Stimulated activated naive CD8-positive, alpha-beta T cell treated with anti-CD3 and anti-CD28 coated beads, Interleukin-15, amount 100 ng/mL, for 72 hours (primary cell): Measurements from ENCODE around the gene SOX6.
"Not testable (repeated sequence)": the region's sequence is repeated elsewhere in the genome, so short reads cannot be mapped to it uniquely, and the experiment has no call there.

Source experiments
- ATAC-seq: fragments of 150-1000 bp; cut with Tn5 transposase; 2 replicates; pipeline ENCODE4 v1.10.0; 2021; ENCODE audit warnings: mild to moderate bottlenecking, moderate library complexity
- DNase-seq, 2 donors: peaks; one replicate each; pipeline ENCODE4 v3.0.0; 2021 to 2022
- H3K27ac Mint-ChIP-seq, 2 donors: one replicate each; pipeline ENCODE4 v1.8.0; 2022; ENCODE audit warnings: mild to moderate bottlenecking in 2 of 2, mixed read lengths in 2 of 2, moderate library complexity in 2 of 2
- H3K27me3 Mint-ChIP-seq: one replicate; pipeline ENCODE4 v1.8.0; 2022; ENCODE audit warnings: mixed read lengths
- H3K4me1 Mint-ChIP-seq: one replicate; pipeline ENCODE4 v1.8.0; 2022; ENCODE audit warnings: mild to moderate bottlenecking, mixed read lengths
- H3K4me3 Mint-ChIP-seq, 2 donors: one replicate each; pipeline ENCODE4 v1.8.0; 2022; ENCODE audit warnings: mild to moderate bottlenecking in 2 of 2, mixed read lengths in 2 of 2, moderate library complexity in 1 of 2
- H3K9me3 Mint-ChIP-seq, 2 donors: one replicate each; pipeline ENCODE4 v1.8.0; 2022; ENCODE audit warnings: mixed read lengths in 2 of 2

The SOX6 gene

DNA sequence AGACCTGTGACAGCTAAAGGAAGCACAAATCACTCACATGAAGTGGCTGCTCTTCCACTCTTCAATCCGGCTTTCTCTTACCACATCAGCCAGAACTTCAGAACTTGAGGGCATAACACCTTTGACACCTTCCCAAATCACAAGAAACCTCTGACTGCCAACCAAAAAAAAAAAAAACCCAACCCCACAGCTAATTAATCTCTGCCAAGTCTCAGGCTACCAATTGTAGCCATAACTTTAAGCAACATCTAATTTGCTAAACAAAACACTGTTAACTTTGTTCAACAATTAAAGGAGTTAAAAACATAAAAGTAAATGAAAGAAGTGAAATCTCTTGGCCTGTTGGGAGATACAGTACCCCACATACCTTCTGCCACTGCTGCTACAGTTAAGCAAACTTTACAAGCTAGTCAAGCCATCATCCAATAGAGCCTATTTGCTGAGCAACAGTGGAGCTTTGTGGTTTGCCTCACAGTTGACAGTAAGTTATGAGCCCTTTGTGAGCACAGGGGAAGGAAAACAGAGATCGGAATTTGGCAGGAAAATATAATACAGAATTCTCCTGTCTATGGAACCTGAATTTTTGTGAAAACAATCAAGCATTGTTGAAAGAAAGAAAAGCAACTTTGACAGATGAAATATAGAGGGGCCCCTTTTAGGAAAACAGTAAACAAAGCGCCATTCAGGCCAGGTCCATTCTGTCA is at the start of gene SOX6:
Gene SOX6 (minus strand): TSS at position 490 of the 704 bp plus-strand sequence. CDS start 15,298 bp downstream, outside the sequence.
- Mint-ChIP-seq H3K4me1 (no peaks in the 10 kb centered on the region), H3K4me3 (no peak within 1 kb of the TSS), H3K9me3 (peaks cover 0 to 3% of the 10 kb centered on the region in 2 donors), H3K27ac (no peak within 1 kb of the TSS), H3K27me3 (no peaks in the 10 kb centered on the region)
- no peak for DNase-seq
- no peak for ATAC-seq

DNA sequence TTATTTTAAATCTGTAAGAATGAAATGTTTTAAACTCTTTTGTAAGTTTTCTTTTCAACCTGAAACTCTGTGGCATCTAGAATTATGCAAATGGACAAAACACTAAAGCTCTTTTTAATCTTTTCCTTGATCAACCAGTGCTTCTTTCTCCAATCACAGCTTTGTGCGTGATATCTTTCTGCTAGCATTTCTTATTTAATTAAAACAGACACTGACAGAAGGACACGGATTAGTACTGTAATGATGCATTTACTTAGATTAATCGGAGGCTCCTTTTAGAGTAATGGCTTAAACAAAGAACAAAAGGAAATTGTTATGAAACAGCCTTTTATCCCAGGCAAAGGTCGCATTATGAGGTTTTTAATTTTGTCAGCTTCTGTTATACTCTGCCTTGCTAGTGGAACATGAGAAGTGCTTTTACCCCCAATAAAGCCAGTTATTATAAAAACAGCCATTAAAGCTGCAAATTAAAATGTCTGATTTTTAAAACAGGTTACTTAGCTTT is 48.5 kb upstream of the SOX6 start:
- DNase-seq (no peak), ATAC-seq (no peak)
- Mint-ChIP-seq H3K4me3 (no peak overlapping the region), H3K9me3 (peaks cover 0 to 4% of the 10 kb centered on the region in 2 donors), H3K4me1 (no peaks in the 10 kb centered on the region), H3K27ac (no peak overlapping the region), H3K27me3 (no peaks in the 10 kb centered on the region)

DNA sequence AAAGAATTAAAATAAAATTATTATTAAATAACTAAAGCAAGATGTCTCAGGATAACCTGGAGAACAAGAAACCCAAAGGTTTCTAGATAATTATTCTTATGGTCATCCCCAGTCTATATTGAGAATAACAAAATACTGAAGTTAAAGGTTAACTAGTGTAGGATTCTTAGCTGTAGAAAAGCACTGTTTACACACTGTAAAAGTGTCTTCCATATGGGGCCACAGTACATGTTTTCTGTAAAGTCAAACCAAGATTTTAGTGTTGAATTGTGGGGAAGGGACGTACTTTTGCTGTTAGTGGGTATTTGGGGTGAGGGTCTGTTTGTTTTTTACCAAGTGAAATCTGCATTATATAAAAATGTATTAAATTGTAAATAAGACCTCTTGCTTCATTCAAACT is 47.5 kb upstream of the SOX6 start:
- DNase-seq (no peak), ATAC-seq (no peak)
- Mint-ChIP-seq H3K9me3 (peaks cover 0 to 4% of the 10 kb centered on the region in 2 donors), H3K27me3 (no peaks in the 10 kb centered on the region), H3K27ac (no peak overlapping the region), H3K4me1 (no peaks in the 10 kb centered on the region), H3K4me3 (no peak overlapping the region)

DNA sequence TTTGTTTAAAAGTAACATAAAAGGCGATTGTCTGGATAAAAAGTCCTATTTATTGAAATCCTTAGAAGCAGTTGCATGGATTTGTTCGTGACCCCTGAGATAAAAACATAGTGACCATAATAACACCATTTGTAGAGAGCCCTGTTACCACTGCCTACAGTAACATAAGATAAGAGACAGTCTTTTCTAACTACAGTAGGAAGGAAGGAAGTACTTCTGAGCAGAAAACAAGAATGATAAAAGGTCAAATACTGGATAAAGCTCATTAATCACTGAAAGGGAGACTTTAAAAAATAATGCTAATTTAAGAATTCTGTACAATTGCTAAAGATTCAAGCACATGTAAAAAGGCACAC is 47.1 kb upstream of the SOX6 start:
- peaks cover 0 to 4% of the 10 kb centered on the region in 2 donors for H3K9me3 Mint-ChIP-seq
- ATAC-seq: no peak
- no peak overlapping the region for H3K4me3 Mint-ChIP-seq
- no peak for DNase-seq
- H3K27me3 Mint-ChIP-seq: no peaks in the 10 kb centered on the region
- no peak overlapping the region for H3K27ac Mint-ChIP-seq
- H3K4me1 Mint-ChIP-seq: no peaks in the 10 kb centered on the region

DNA sequence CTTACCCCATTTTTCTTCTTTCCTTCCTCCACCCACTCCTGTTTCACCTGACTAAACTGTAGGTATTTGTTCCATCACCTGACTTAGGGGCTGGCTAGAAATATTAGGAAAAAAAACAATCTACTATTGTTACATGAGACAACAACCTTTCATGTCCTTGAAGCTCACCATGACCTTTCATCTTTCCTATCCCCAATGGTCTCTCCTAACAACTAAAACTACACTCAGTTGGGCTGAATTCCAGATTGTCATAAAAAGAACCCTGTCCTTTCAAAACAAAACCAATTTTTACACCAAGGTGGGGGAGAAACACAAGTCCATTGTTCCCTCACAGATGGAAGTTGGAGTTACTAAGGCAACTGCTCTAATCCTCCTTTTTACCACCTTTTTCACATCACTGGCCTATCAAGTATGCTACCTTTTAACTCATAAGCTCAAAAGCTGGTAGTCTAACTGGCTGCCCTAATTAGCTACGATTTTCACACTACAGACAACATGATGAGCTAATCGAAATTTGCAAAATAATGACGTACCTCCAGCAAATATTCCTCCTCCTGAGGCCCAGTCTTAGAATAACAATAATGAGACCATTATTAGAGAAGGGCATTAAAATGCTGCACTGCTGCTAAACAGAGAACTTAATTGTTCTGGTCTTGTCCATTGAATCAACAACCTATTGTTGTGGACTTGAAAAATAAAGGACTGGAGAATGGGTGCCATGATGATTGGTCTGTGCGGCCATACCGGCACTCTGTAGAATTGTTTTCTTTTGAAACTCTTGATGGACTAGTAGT is 46.5 kb upstream of the SOX6 start:
- H3K4me1 Mint-ChIP-seq: no peaks in the 10 kb centered on the region
- ATAC-seq: no peak
- no peak overlapping the region for H3K4me3 Mint-ChIP-seq
- no peak overlapping the region for H3K27ac Mint-ChIP-seq
- no peak for DNase-seq
- peaks cover 0 to 4% of the 10 kb centered on the region in 2 donors for H3K9me3 Mint-ChIP-seq
- no peaks in the 10 kb centered on the region for H3K27me3 Mint-ChIP-seq

DNA sequence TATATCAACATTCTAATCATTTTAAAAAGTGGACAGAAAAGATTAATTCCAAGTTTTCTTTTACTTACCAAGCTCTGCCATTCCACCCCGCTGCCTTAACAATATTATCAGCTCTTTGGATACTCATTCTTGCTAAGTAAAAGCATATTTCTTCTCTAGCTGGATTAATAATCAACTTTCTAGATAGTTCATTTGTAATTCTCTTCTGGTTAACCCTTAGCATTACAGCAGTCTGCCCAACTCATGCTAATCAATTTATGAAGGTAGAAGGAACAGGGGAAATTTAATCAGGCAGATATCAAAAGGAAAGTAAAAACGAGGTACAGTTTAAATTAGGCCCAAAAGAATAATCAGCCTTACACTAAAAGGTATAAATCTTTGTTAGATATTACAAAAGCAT is 41.0 kb upstream of the SOX6 start:
- no peak for DNase-seq
- no peak for ATAC-seq
- Mint-ChIP-seq H3K4me3 (no peak overlapping the region), H3K9me3 (no peaks in the 10 kb centered on the region), H3K4me1 (no peaks in the 10 kb centered on the region), H3K27ac (no peak overlapping the region), H3K27me3 (no peaks in the 10 kb centered on the region)

DNA sequence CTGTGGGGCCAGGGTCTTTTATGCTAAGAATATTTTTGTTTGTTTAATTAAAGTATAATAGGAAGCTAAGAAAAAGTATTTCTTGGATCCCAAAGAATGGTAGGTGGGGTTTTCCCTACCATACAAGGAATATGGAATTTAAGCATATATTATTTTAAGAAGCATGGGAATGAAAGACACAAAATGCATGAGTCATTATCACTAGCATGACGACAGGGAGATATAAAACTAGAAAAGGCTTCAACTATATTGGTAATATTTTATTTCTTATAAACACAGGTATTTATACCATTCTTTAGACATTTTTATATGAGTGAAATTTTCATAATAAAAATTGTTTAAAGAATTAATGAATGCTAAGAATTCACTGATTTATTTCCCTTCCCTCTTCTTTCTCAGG is 39.3 kb upstream of the SOX6 start:
- ATAC-seq (no peak), DNase-seq (no peak)
- Mint-ChIP-seq H3K9me3 (peaks cover under 1 to 4% of the 10 kb centered on the region in 2 donors), H3K4me3 (no peak overlapping the region), H3K27me3 (no peaks in the 10 kb centered on the region), H3K27ac (no peak overlapping the region), H3K4me1 (no peaks in the 10 kb centered on the region)

DNA sequence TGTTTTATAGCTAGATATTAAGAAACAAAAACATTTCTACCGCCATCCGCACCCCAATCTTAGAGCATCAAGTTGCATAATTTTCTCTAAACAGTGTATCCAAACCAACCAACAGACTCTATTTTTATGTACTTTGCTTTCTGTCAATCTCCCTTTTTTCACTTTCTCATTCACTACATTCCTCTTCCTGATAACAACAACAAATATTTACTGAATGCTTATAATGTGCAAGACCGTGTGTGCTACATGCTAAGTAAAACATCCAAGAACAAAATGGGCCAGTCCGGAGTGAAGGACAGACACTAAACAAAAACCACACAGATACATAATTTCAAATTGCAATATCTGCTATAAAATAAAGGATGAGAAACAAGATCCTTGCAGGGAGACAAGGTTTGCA is 38.6 kb upstream of the SOX6 start:
- Mint-ChIP-seq H3K27me3 (no peaks in the 10 kb centered on the region), H3K9me3 (peaks cover 7 to 11% of the 10 kb centered on the region in 2 donors), H3K4me1 (no peaks in the 10 kb centered on the region), H3K4me3 (no peak overlapping the region), H3K27ac (no peak overlapping the region)
- DNase-seq (no peak), ATAC-seq (no peak)

DNA sequence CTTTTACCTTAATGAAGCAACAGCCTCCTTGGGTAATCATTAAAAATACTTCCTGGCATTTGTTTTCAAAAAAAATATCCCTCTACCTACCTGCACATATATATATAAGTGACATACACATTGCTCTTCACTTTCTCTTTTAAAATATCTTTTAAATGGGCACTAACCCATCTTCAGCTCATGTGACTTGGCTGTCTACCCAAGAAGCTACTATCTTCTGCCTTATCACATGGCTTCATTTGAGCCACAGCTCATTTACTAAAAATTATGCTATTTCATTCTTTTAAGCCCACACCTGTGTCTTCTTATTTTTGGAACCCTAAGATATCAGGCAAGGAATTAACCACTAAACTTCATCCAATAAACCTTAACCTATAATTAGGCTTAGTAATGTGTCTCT is 37.0 kb upstream of the SOX6 start:
- ATAC-seq: no peak
- DNase-seq: no peak
- no peak overlapping the region for H3K27ac Mint-ChIP-seq
- no peak overlapping the region for H3K4me3 Mint-ChIP-seq
- no peaks in the 10 kb centered on the region for H3K4me1 Mint-ChIP-seq
- H3K27me3 Mint-ChIP-seq: no peaks in the 10 kb centered on the region
- H3K9me3 Mint-ChIP-seq: peaks cover 8 to 11% of the 10 kb centered on the region in 2 donors

DNA sequence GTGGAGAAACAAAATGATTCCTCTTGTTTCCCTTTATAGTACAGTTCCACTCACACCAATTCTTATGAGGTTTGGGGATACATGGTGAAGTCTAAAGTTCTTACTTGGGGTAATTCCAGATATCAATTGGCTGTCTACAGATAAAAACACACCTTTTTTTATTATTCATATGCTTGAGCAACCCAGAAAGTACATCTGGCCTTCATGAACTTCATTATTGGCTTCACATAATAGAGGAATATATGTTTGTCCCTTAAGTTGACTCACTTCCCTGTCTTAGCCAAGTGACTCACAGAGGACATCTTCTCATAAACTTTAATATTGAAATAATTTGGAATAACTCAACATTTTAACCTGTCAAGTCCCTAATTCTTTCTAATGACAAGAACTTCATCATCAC is 36.3 kb upstream of the SOX6 start:
- H3K27ac Mint-ChIP-seq: no peak overlapping the region
- ATAC-seq: no peak
- DNase-seq: no peak
- no peaks in the 10 kb centered on the region for H3K4me1 Mint-ChIP-seq
- no peak overlapping the region for H3K4me3 Mint-ChIP-seq
- H3K27me3 Mint-ChIP-seq: no peaks in the 10 kb centered on the region
- peaks cover 8 to 11% of the 10 kb centered on the region in 2 donors for H3K9me3 Mint-ChIP-seq

DNA sequence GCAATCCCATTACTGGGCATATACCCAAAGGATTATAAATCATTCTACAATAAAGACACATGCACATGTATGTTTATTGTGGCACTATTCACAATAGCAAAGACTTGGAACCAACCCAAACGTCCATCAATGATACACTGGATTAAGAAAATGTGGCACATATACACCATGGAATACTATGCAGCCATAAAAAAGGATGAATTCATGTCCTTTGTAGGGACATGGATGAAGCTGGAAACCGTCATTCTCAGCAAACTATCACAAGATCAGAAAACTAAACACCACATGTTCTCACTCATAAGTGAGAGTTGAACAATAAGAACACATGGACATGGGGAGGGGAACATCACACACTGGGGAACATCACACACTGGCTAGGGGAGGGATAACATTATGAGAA is 34.5 kb upstream of the SOX6 start:
- H3K27me3 Mint-ChIP-seq, ATAC-seq, H3K4me1 Mint-ChIP-seq, H3K4me3 Mint-ChIP-seq, DNase-seq, H3K27ac Mint-ChIP-seq: not testable (repeated sequence)
- H3K9me3 Mint-ChIP-seq: peaks cover 8 to 11% of the 10 kb centered on the region in 2 donors

DNA sequence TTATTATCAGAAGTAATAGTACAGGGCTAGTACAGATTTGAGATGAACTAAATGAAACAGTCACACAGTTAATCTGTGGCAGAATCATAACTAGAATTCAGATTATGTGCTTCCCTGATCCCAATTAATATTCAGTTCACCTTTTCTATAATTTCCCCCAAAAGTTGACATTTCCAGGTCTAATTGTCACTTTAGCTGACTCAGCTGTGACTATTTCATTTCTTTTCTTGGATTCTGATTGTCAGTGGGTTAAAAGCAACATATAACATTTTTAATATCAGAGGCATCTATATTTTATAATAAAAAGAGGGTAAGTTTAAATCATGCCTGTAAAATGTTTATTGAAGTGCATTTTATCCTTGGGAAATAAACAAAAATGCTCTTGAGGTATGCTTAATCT is 28.8 kb upstream of the SOX6 start:
- no peaks in the 10 kb centered on the region for H3K27me3 Mint-ChIP-seq
- DNase-seq (no peak), ATAC-seq (no peak)
- H3K9me3 Mint-ChIP-seq: peaks cover 2% of the 10 kb centered on the region in 2 donors
- H3K4me1 Mint-ChIP-seq: no peaks in the 10 kb centered on the region
- H3K4me3 Mint-ChIP-seq: no peak overlapping the region
- H3K27ac Mint-ChIP-seq: no peak overlapping the region

DNA sequence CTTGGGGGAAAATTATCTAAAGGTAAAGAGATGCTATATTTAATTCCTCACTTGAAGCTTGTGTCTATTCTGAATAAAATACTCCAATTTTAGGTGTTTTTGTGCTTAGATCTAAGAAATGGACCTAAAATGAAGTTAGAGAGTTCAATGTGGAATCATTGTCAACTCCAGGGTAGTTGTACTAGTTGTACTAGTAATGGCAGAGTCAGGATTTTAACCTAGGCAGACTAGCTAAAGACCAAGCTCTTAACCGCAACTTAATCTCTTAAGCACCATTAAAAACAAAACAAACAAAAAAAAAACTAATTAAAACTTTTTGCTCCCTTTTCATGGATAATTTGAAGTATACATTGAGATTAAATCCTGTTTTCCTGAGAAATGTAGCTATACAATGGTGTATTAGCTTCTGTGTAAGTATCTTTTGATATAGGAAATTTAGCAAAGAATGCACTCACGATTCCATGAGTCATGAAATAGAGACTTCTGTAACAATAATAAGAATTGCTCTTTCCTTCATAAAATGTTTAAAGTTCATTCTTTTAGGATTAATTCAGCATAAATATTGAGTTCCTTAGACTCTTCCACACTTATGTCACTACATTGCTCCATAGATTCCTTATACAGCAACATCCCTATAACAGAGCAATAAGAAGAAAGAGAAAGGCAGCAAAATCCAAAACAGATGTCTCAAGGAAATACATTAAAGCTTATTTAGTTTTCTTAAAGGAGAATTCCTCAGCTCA is 26.5 kb upstream of the SOX6 start:
- no peaks in the 10 kb centered on the region for H3K9me3 Mint-ChIP-seq
- no peak for DNase-seq
- H3K4me1 Mint-ChIP-seq: no peaks in the 10 kb centered on the region
- no peaks in the 10 kb centered on the region for H3K27me3 Mint-ChIP-seq
- H3K4me3 Mint-ChIP-seq: no peak overlapping the region
- H3K27ac Mint-ChIP-seq: no peak overlapping the region
- no peak for ATAC-seq

DNA sequence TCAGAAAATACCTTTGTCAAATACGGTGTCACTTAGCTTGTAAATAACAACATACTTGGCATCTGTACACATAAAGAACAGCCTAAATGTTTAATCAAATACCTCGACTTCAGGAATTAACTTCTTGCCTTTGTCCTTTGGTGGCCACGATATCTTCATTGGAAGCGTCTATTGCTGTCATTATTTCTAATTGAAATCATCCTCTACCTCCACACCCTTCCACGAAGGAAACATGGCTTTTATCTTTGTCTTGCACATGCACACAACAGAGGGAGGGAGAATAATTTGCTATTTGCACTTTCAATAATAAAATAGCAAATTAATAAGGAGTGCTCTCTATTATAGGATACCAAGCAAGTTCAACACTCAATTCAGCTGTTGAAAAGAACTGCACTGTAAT is 25.8 kb upstream of the SOX6 start:
- Mint-ChIP-seq H3K27me3 (no peaks in the 10 kb centered on the region), H3K27ac (no peak overlapping the region), H3K4me3 (no peak overlapping the region), H3K9me3 (no peaks in the 10 kb centered on the region), H3K4me1 (no peaks in the 10 kb centered on the region)
- DNase-seq (no peak), ATAC-seq (no peak)

DNA sequence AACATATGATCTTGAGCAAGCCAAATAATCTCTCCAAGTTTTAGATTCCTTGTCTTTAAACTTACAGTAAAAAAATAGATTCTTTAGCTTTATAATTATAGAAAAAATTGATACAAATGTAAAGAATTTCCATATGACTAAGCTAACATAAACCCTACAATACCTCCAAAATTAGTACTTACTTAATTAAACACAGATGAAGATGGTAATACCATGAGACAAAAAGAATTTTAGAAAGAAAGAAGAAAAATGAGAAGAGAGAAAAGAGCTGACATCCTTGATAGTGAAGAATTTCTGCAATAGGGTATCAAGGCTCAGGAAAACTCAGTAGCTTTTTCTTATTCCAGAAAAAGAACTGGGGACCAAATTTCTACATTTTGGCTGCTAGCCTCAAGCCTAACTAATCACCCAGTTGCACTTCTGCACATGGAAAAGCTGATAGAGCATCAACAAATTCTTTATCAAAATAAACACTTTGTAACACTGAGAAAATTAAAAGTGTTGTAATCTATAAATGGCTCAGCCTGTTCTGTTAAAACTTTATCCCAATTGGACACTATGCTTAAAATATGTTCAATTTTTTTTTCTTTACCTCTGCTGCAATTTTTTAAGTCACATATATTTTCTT is 24.7 kb upstream of the SOX6 start:
- ATAC-seq: no peak
- Mint-ChIP-seq H3K27me3 (no peaks in the 10 kb centered on the region), H3K4me1 (no peaks in the 10 kb centered on the region), H3K4me3 (no peak overlapping the region), H3K9me3 (peaks cover 0 to 3% of the 10 kb centered on the region in 2 donors), H3K27ac (no peak overlapping the region)
- DNase-seq: no peak
